OCI-LY7 (cell line): ENCODE data around the gene IFNA10. TPM values are rescaled to one million over a fixed set of nuclear protein-coding genes. Genes with fewer than 3 reads are reported as not detected.

Experiments
- BruUV-seq: library from RNA; stranded (reverse); fragments of 400-500 nt; replicated peaks from 2 replicates; lab custom pipeline; 2021; lab: Mats Ljungman, UMichigan
- CTCF ChIA-PET: fragments of 300-600 bp; sonication (Branson Sonifier 250); formaldehyde crosslinking; loops from one replicate; lab custom pipeline; 2022; ENCODE audit warnings: antibody characterized with exemption; ENCODE audit not compliant: unreplicated experiment; lab: Charles Lee
- POLR2A ChIA-PET: fragments of 300-600 bp; sonication (Branson Sonifier 250); formaldehyde crosslinking; loops from one replicate; lab custom pipeline; 2022; ENCODE audit warnings: antibody characterized with exemption; lab: Charles Lee
- DNase-seq: peaks from one replicate; pipeline ENCODE4 v3.0.0-alpha.2; 2015; ENCODE audit warnings: low spot score
- H2AFZ ChIP-seq: fragments of 200-600 bp; sonication (generic), shearing (Covaris generic); 2 replicates; pipeline ENCODE4 v1.6.1; 2014; ENCODE audit warnings: mild to moderate bottlenecking, antibody characterized with exemption, low read length, moderate library complexity
- H3K27ac ChIP-seq: fragments of 200-600 bp; sonication (generic); 2 replicates; pipeline ENCODE4 v1.5.1; 2014; ENCODE audit warnings: mixed run types, low read depth, mild to moderate bottlenecking, moderate library complexity, low read length, inconsistent platforms; ENCODE audit not compliant: poor library complexity, severe bottlenecking
- H3K36me3 ChIP-seq: fragments of 200-600 bp; sonication (generic); 2 replicates; pipeline ENCODE4 v1.6.1; 2014; ENCODE audit warnings: mild to moderate bottlenecking, antibody characterized with exemption, low read length, moderate library complexity, mixed read lengths; ENCODE audit not compliant: insufficient read depth
- H3K4me1 ChIP-seq: fragments of 200-600 bp; sonication (generic); 2 replicates; pipeline ENCODE4 v1.5.1; 2014; ENCODE audit warnings: mild to moderate bottlenecking, low read length; ENCODE audit not compliant: insufficient read depth, poor library complexity, severe bottlenecking
- H3K4me2 ChIP-seq: fragments of 200-600 bp; sonication (generic); 2 replicates; pipeline ENCODE4 v1.6.1; 2014; ENCODE audit warnings: mild to moderate bottlenecking, low read length
- H3K4me3 ChIP-seq: fragments of 200-600 bp; sonication (generic); 2 replicates; pipeline ENCODE4 v1.5.1; 2014; ENCODE audit warnings: mild to moderate bottlenecking, low read depth, low read length; ENCODE audit not compliant: poor library complexity, severe bottlenecking
- H3K79me2 ChIP-seq: fragments of 200-600 bp; sonication (generic); 2 replicates; pipeline ENCODE4 v1.6.1; 2016; ENCODE audit warnings: low read depth, mild to moderate bottlenecking, low read length, moderate library complexity, mixed read lengths; ENCODE audit not compliant: insufficient read depth
- H3K9me2 ChIP-seq: fragments of 200-600 bp; sonication (generic); 2 replicates; pipeline ENCODE4 v1.6.1; 2016; ENCODE audit warnings: mild to moderate bottlenecking, low read length, mixed read lengths; ENCODE audit not compliant: insufficient read depth
- H3K9me3 ChIP-seq: fragments of 200-600 bp; sonication (generic); 2 replicates; pipeline ENCODE4 v1.6.1; 2014; ENCODE audit warnings: mild to moderate bottlenecking, mixed run types, low read length, mixed read lengths
- H4K20me1 ChIP-seq: fragments of 200-600 bp; sonication (generic); 2 replicates; pipeline ENCODE4 v1.6.1; 2014; ENCODE audit warnings: mild to moderate bottlenecking, antibody characterized with exemption, low read length, moderate library complexity, mixed read lengths; ENCODE audit not compliant: insufficient read depth
- CTCF ChIP-seq: fragments of 200-600 bp; sonication (generic); conservative IDR thresholded peaks from 2 replicates; pipeline ENCODE4 v1.5.1; 2014; ENCODE audit warnings: mild to moderate bottlenecking, antibody characterized with exemption, low read length, moderate library complexity, mixed read lengths
- EZH2phosphoT487 ChIP-seq: fragments of 200-600 bp; sonication (generic); IDR thresholded peaks from 2 replicates; pipeline ENCODE4 v1.6.1; 2018; ENCODE audit warnings: low read depth, borderline replicate concordance, mild to moderate bottlenecking, mixed run types, antibody characterized with exemption, low read length, moderate library complexity, mixed read lengths
- intact Hi-C: fragments of 100-400 bp; cut with micrococcal nuclease; formaldehyde crosslinking; loops from one replicate; pipeline ENCODE4 v1.10.0; 2022; ENCODE audit not compliant: unreplicated experiment
- small RNA-seq: library from RNA; depleted of rRNA; stranded (forward); fragments of <200 nt; gene quantifications from one replicate; pipeline ENCODE3, GENCODE V24; 2014
- total RNA-seq, 2 experiments: library from RNA; depleted of rRNA in 1 of 2; stranded (reverse); fragments of >200 nt in 1 of 2; shearing (Covaris generic) in 1 of 2; gene quantifications; 2 replicates each; pipeline ENCODE4 v1.2.3, GENCODE V29; 2014 to 2022

Gene IFNA10
- total RNA-seq, 2 experiments from 2014 or later = not detected

- Histone ChIP-seq H3K79me2 (no peaks in the 10 kb centered on the region), H3K4me1 (no peaks in the 10 kb centered on the region), H3K27ac (no peak overlapping the region), H2AFZ (no peak overlapping the region), H3K9me3 (no peaks in the 10 kb centered on the region), H3K4me3 (no peak overlapping the region), H3K4me2 (no peak overlapping the region), H4K20me1 (no peaks in the 10 kb centered on the region), H3K36me3 (no peaks in the 10 kb centered on the region), H3K9me2 (no peaks in the 10 kb centered on the region)
- CTCF ChIA-PET = no interaction called here
- no peak for TF ChIP-seq EZH2phosphoT487
- TF ChIP-seq CTCF = no peak
- DNase-seq = no peak
- intact Hi-C loops = no loop called here
- POLR2A ChIA-PET = interaction anchor here (1.6 kb wide), 1 partner anchor 9 kb away, joined by 4 read pairs; no protein-coding TSS in a partner anchor
- no TSS peak for BruUV-seq
Observed at GRCh38 chr9:21160178-21160577, 46.8 kb downstream of the IFNA10 start.

Small RNAs within 50 kb of the gene (small RNA-seq; reads per million reads assigned to genes)
- gene RF00019 = not detected

Other genes starting within 250 kb of the IFNA10 start
- not detected in 2 replicates for gene HACD4, start 175.5 kb downstream of the IFNA10 start, total RNA-seq (2014; rRNA removed; shearing (Covaris generic))
- not detected in 2 replicates for gene HACD4, start 175.5 kb downstream of the IFNA10 start, total RNA-seq (2022)
- gene IFNB1, start 129.2 kb downstream of the IFNA10 start, total RNA-seq (2014; rRNA removed; shearing (Covaris generic)) = not detected in 2 replicates
- gene IFNB1, start 129.2 kb downstream of the IFNA10 start, total RNA-seq (2022) = not detected in 2 replicates
- not detected in 2 replicates for gene IFNW1, start 65.3 kb downstream of the IFNA10 start, total RNA-seq (2014; rRNA removed; shearing (Covaris generic))
- not detected in 2 replicates for gene IFNW1, start 65.3 kb downstream of the IFNA10 start, total RNA-seq (2022)
- not detected in 2 replicates for gene IFNA21, start 40.5 kb downstream of the IFNA10 start, total RNA-seq (2014; rRNA removed; shearing (Covaris generic))
- gene IFNA21, start 40.5 kb downstream of the IFNA10 start, total RNA-seq (2022) = not detected in 2 replicates
- gene IFNA4, start 19.6 kb downstream of the IFNA10 start, total RNA-seq (2014; rRNA removed; shearing (Covaris generic)) = not detected in 2 replicates
- gene IFNA4, start 19.6 kb downstream of the IFNA10 start, total RNA-seq (2022) = not detected in 2 replicates
- not detected in 2 replicates for gene IFNA7, start 4.9 kb downstream of the IFNA10 start, total RNA-seq (2014; rRNA removed; shearing (Covaris generic))
- not detected in 2 replicates for gene IFNA7, start 4.9 kb downstream of the IFNA10 start, total RNA-seq (2022)
- not detected in 2 replicates for gene IFNA16, start 10.2 kb upstream of the IFNA10 start, total RNA-seq (2014; rRNA removed; shearing (Covaris generic))
- gene IFNA16, start 10.2 kb upstream of the IFNA10 start, total RNA-seq (2022) = not detected in 2 replicates
- gene IFNA17, start 21.1 kb upstream of the IFNA10 start, total RNA-seq (2014; rRNA removed; shearing (Covaris generic)) = not detected in 2 replicates
- not detected in 2 replicates for gene IFNA17, start 21.1 kb upstream of the IFNA10 start, total RNA-seq (2022)
- gene IFNA14, start 32.9 kb upstream of the IFNA10 start, total RNA-seq (2014; rRNA removed; shearing (Covaris generic)) = not detected in 2 replicates
- not detected in 2 replicates for gene IFNA14, start 32.9 kb upstream of the IFNA10 start, total RNA-seq (2022)
- gene IFNA5, start 98.2 kb upstream of the IFNA10 start, total RNA-seq (2014; rRNA removed; shearing (Covaris generic)) = not detected in 2 replicates
- gene IFNA5, start 98.2 kb upstream of the IFNA10 start, total RNA-seq (2022) = not detected in 2 replicates
- 19.3 and 19.9 TPM in 2 replicates for gene KLHL9, start 128.3 kb upstream of the IFNA10 start, total RNA-seq (2014; rRNA removed; shearing (Covaris generic))
- gene KLHL9, start 128.3 kb upstream of the IFNA10 start, total RNA-seq (2022) = 18.5 and 21.1 TPM in 2 replicates
- gene IFNA6, start 143.7 kb upstream of the IFNA10 start, total RNA-seq (2014; rRNA removed; shearing (Covaris generic)) = not detected in 2 replicates
- gene IFNA6, start 143.7 kb upstream of the IFNA10 start, total RNA-seq (2022) = not detected in 2 replicates
- not detected in 2 replicates for gene IFNA13, start 160.9 kb upstream of the IFNA10 start, total RNA-seq (2014; rRNA removed; shearing (Covaris generic))
- gene IFNA13, start 160.9 kb upstream of the IFNA10 start, total RNA-seq (2022) = not detected in 2 replicates
- not detected in 2 replicates for gene IFNA2, start 178.3 kb upstream of the IFNA10 start, total RNA-seq (2014; rRNA removed; shearing (Covaris generic))
- not detected in 2 replicates for gene IFNA2, start 178.3 kb upstream of the IFNA10 start, total RNA-seq (2022)
- not detected in 2 replicates for gene IFNA8, start 202.0 kb upstream of the IFNA10 start, total RNA-seq (2014; rRNA removed; shearing (Covaris generic))
- gene IFNA8, start 202.0 kb upstream of the IFNA10 start, total RNA-seq (2022) = not detected in 2 replicates
- gene IFNA1, start 233.3 kb upstream of the IFNA10 start, total RNA-seq (2014; rRNA removed; shearing (Covaris generic)) = not detected in 2 replicates
- gene IFNA1, start 233.3 kb upstream of the IFNA10 start, total RNA-seq (2022) = not detected in 2 replicates